Measurements from ENCODE around the gene KIAA0586.

DNA sequence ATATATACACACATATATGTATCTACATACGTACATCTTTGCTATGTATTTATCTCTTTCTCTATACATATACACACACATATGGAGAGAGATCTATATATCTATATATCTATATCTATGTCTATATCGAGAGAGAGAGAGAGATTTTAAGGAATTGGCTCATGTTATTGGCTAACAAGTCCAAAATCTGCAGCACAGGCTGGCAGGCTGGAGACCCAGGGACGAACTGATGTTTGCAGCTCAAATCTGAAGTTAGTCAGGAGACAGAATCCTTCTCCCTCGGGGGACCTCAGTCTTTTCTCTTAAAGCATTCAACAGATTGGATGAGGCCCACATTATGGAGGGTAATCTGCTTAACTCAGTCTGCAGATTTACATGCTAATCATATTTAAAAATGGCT is 169.5 kb downstream of the KIAA0586 start:
- no peak for TF ChIP-seq GATA2 (IDR thresholded peaks at IDR 0.05; ENCODE audit: low read depth, low read length)
- no peak for TF ChIP-seq GATA3 (IDR thresholded peaks at IDR 0.05; ENCODE audit: low read depth, low read length)
